HG02571 (cell line): Measurements from ENCODE around the gene EHD4.

Experiments
- ATAC-seq: cut with Tn5 transposase; IDR thresholded peaks from one replicate; pipeline ENCODE4 v1.9.1; 2021; ENCODE audit warnings: mild to moderate bottlenecking, moderate library complexity; ENCODE audit not compliant: unreplicated experiment

EHD4 gene

DNA sequence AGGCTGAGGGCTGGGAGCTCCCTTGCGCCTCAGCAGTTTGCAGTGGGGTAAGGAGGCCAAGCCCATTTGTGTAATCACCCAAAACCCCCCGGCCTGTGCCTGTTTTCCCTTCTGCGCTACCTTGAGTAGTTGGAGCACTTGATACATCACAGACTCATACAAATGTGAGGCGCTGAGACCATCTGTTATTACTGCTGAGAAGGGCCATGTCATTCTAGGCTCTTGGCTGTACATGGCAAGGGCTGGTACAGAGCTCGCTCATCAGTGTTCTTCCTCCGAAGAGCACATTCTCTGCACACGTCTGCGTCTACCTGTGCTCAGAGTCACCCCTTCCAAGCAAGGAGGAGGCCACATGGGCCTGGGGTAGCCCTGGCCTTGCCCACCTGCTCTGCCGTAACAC, 124.4 kb downstream of the EHD4 start:
- ATAC-seq: no peak

DNA sequence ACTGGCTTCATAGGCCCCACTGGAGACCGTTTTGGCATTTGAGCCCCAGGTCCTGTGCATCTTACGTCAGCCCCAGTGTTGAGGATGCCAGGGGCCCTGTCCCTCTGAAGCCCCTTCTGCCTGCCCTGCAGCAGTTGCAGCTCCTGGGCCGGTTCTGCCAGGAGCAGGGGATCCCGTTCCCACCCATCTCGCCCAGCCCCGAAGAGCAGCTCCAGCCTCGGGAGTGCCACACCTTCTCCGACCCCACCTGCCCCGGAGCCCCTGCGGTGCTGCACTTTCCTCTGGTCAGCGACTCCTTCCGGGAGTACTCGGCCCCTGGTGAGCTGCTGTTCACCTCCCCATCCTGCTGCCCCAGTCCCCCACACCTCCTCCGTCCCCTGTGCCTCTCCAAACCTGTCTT, 125.2 kb downstream of the EHD4 start:
- no peak for ATAC-seq
